ENCODE results near the gene PRKCH. TPM values are rescaled to one million over a fixed set of nuclear protein-coding genes. Genes with fewer than 3 reads are reported as not detected.

The PRKCH gene
- total RNA-seq, 4 donors from 2014 or later = 17.9 to 105 (median 63.5) TPM

DNA sequence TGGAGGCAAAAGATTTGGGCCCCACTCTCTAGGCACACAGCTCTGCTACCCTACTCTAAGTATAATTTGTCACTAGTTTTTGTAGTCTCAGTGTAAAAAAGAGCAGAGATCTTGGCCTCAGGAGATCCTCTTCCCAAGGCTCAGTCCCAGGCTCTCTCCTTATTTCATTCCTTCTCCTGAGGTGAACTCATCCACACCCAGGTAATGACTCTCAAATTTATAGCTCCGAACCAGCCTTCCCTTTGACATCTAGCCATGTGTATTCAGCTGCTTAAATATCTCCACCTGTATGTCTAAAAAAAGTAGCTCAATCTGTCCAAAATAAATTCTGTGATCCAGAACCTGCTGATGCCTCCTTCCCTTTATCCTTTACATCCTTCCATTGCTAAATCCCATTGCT is 200.4 kb downstream of the PRKCH start:
- no peaks in the 10 kb centered on the region for H3K27me3 ChIP-seq
- H3K27ac ChIP-seq = no peak overlapping the region
- no peak for DNase-seq
- H3K4me1 ChIP-seq = no peaks in the 10 kb centered on the region
- TF ChIP-seq, protein P1, sequence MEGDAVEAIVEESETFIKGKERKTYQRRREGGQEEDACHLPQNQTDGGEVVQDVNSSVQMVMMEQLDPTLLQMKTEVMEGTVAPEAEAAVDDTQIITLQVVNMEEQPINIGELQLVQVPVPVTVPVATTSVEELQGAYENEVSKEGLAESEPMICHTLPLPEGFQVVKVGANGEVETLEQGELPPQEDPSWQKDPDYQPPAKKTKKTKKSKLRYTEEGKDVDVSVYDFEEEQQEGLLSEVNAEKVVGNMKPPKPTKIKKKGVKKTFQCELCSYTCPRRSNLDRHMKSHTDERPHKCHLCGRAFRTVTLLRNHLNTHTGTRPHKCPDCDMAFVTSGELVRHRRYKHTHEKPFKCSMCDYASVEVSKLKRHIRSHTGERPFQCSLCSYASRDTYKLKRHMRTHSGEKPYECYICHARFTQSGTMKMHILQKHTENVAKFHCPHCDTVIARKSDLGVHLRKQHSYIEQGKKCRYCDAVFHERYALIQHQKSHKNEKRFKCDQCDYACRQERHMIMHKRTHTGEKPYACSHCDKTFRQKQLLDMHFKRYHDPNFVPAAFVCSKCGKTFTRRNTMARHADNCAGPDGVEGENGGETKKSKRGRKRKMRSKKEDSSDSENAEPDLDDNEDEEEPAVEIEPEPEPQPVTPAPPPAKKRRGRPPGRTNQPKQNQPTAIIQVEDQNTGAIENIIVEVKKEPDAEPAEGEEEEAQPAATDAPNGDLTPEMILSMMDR (IDR thresholded peaks at IDR 0.05) = no peak
- no peak for TF ChIP-seq POLR2A (IDR thresholded peaks at IDR 0.05)
- H3K4me3 ChIP-seq = no peak overlapping the region
- no peaks in the 10 kb centered on the region for H3K9me3 ChIP-seq
- intact Hi-C loops (cut with DNase I; ENCODE audit: low total_unique reads) = no loop called here
- H3K36me3 ChIP-seq = no peaks in the 10 kb centered on the region

DNA sequence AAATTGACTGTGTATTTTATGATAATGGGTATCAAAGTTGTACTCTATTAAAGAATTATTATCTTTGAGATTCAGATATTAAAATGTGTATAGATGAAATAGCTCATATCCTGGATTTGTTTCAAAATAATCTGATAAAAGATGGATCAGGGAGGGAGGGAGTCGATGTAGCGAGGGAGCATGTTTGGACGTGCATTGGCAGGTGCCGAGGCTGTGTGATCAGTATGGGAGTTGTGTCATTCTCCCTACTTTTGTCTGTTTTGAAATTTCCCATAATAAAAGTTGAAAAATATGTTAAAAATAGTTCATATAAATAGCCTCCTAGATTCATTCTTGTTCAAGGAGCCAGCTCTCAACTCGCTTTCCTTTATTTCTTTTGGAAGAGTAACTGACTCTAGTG is 202.4 kb downstream of the PRKCH start:
- H3K9me3 ChIP-seq = no peaks in the 10 kb centered on the region
- no peak overlapping the region for H3K4me3 ChIP-seq
- TF ChIP-seq POLR2A (IDR thresholded peaks at IDR 0.05) = no peak
- H3K36me3 ChIP-seq = no peaks in the 10 kb centered on the region
- no peaks in the 10 kb centered on the region for H3K27me3 ChIP-seq
- no peaks in the 10 kb centered on the region for H3K4me1 ChIP-seq
- H3K27ac ChIP-seq = no peak overlapping the region
- intact Hi-C loops (cut with DNase I; ENCODE audit: low total_unique reads) = no loop called here
- no peak for DNase-seq

DNA sequence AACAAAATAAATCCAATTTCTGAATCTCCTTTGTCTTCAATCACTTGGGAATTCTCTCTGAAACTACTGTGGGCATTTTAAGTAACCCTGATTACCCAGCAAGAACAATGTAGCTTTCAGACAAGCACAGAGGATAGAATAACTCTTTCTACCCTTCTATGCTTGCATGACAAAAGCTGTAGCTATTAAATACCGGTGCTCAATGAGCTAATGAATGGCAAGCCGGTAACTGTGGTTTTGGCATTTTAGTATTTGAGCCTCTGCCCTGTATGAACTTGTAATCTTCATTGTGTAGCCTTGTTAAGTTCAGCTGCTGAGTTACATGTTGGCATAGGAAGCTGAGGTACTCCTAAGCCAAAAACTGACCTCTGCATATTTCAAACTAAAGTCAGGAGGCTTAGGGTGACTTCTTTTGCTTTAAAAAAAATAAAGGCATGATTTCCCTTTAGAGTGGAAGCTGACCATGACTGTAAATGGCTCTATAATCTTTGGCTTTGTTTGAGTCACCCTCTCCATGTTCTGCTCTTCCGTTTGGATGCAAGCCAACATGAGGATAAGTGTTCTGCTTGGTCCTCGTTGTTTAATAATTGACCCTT is 202.9 kb downstream of the PRKCH start:
- Histone ChIP-seq H3K4me1 (no peaks in the 10 kb centered on the region), H3K9me3 (no peaks in the 10 kb centered on the region), H3K27ac (peak overlapping the region in 1 of 2 donors; percentile 22), H3K4me3 (no peak overlapping the region), H3K27me3 (no peaks in the 10 kb centered on the region), H3K36me3 (no peaks in the 10 kb centered on the region)
- intact Hi-C loops (cut with DNase I; ENCODE audit: low total_unique reads) = no loop called here
- no peak for TF ChIP-seq POLR2A (IDR thresholded peaks at IDR 0.05)
- TF ChIP-seq, protein P1 (IDR thresholded peaks at IDR 0.05) = no peak
- no peak for DNase-seq

DNA sequence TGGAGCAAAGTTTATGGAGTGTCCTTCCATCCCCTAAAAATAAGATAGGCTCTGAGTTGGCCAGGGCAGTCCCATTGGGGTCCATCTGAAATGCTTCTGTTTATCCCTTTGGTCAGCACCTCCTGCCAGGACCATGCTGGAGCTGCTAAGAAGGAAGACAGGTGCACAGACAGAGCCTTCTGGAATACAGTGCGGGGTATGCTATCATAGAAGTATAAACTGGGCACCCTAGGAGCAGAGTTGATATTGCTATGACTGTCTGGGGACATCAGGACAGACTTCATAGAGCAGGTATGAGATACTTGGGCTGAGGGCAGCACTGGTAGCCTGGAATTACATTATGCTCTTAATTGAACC is 203.5 kb downstream of the PRKCH start:
- Histone ChIP-seq H3K4me1 (no peaks in the 10 kb centered on the region), H3K4me3 (no peak overlapping the region), H3K9me3 (no peaks in the 10 kb centered on the region), H3K27me3 (no peaks in the 10 kb centered on the region), H3K27ac (peak overlapping the region; percentile 47 to 61), H3K36me3 (no peaks in the 10 kb centered on the region)
- intact Hi-C loops (cut with DNase I; ENCODE audit: low total_unique reads) = no loop called here
- DNase-seq = no peak
- TF ChIP-seq POLR2A (IDR thresholded peaks at IDR 0.05) = no peak
- TF ChIP-seq, protein P1 (IDR thresholded peaks at IDR 0.05) = no peak

DNA sequence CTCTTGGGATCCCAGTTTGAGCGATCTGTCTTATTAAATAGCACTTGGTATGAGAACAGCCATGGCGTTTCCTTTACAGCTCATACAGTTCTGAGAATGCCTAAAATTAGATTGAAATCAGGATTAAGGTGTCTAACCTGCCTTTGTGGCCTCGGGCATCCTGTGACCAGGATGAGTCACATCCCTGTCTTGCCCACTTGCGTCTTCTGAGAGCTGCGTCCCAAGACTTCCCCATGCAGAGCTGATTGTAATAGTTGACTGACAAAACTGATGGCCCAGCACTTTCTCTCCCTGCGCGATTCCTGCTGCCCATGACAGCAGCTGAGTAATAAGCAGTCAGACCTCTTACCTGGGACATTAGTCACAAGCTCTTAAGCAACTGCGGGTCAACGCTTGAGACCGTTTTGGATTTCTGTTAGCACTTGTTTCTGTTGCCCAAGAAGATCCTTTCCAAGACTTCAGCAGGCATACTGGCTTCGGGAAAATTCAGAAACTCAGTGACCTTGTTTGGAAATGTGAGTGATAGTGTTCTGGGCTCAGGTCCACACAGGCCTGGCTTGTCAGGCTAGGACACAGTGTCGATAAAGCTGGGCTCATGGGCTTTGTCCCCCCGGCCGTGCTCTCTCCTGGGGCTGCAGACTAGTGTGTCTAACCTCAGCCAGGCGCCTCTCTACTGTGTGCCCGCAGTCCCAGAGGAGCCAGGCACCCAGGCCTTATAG is 204.1 kb downstream of the PRKCH start:
- TF ChIP-seq, protein P1 (IDR thresholded peaks at IDR 0.05) = no peak
- TF ChIP-seq POLR2A (IDR thresholded peaks at IDR 0.05) = no peak
- no peak overlapping the region for H3K4me3 ChIP-seq
- H3K27me3 ChIP-seq = no peaks in the 10 kb centered on the region
- H3K36me3 ChIP-seq = no peaks in the 10 kb centered on the region
- no peaks in the 10 kb centered on the region for H3K9me3 ChIP-seq
- DNase-seq = peak in 1 of 2 donors; percentile 50
- H3K27ac ChIP-seq = peak overlapping the region; percentile 47 to 61
- intact Hi-C loops (cut with DNase I; ENCODE audit: low total_unique reads) = no loop called here
- H3K4me1 ChIP-seq = no peaks in the 10 kb centered on the region
